Common myeloid progenitor, CD34-positive (primary cell): ENCODE results near the gene PRICKLE1.

Experiments
- CTCF ChIA-PET: fragments of 350-600 bp; sonication (Branson Sonifier 250); formaldehyde crosslinking; loops from one replicate; lab custom pipeline; 2021; ENCODE audit warnings: antibody characterized with exemption; lab: Charles Lee
- POLR2A ChIA-PET: fragments of 350-600 bp; sonication (Branson Sonifier 250); formaldehyde crosslinking; loops from one replicate; lab custom pipeline; 2021; ENCODE audit warnings: antibody characterized with exemption; lab: Charles Lee
- DNase-seq, 3 donors: peaks; one replicate each; pipeline versions ENCODE4 v3.0.0 to v3.0.0-alpha.2; 2013
- H3K27ac ChIP-seq, 2 experiments: 1 replicate in 1 of 2; 2 replicates in 1 of 2; pipeline ENCODE4 v1.7.0; 2013; ENCODE audit warnings: inconsistent platforms in 2 of 2, low read length in 2 of 2, mild to moderate bottlenecking in 2 of 2, low read depth in 1 of 2, moderate library complexity in 1 of 2; ENCODE audit not compliant: severe bottlenecking in 2 of 2, insufficient read depth in 1 of 2, poor library complexity in 1 of 2
- H3K27me3 ChIP-seq, 5 experiments: replicated peaks in 2 of 5; 1 replicate in 3 of 5; 2 replicates in 2 of 5; pipeline versions ENCODE4 v1.6.1 to v1.7.0; 2013; ENCODE audit warnings: low read length in 4 of 5, mild to moderate bottlenecking in 2 of 5, moderate library complexity in 2 of 5, inconsistent platforms in 1 of 5; ENCODE audit not compliant: insufficient read depth in 5 of 5, control insufficient read depth in 4 of 5
- H3K36me3 ChIP-seq, 4 experiments: 1 replicate in 2 of 4; 2 replicates in 2 of 4; pipeline versions ENCODE4 v1.6.1 to v1.7.0; 2013; ENCODE audit warnings: low read length in 3 of 4, control low read depth in 1 of 4, mild to moderate bottlenecking in 1 of 4; ENCODE audit not compliant: control insufficient read depth in 4 of 4, insufficient read depth in 4 of 4
- H3K4me1 ChIP-seq, 4 experiments: 1 replicate in 3 of 4; 2 replicates in 1 of 4; pipeline versions ENCODE4 v1.6.1 to v1.7.1; 2013; ENCODE audit warnings: low read length in 3 of 4, mild to moderate bottlenecking in 3 of 4, control low read depth in 1 of 4, inconsistent platforms in 1 of 4, moderate library complexity in 1 of 4; ENCODE audit not compliant: control insufficient read depth in 4 of 4, insufficient read depth in 4 of 4; ENCODE audit errors: control extremely low read depth in 1 of 4
- H3K4me3 ChIP-seq, 7 experiments: 1 replicate in 4 of 7; 2 replicates in 3 of 7; pipeline versions ENCODE4 v1.5.1 to v1.7.0; 2013; ENCODE audit warnings: mild to moderate bottlenecking in 7 of 7, low read length in 6 of 7, moderate library complexity in 6 of 7, inconsistent platforms in 2 of 7, low read depth in 2 of 7, control low read depth in 1 of 7; ENCODE audit not compliant: insufficient read depth in 4 of 7, control insufficient read depth in 1 of 7; ENCODE audit errors: extremely low read depth in 1 of 7
- H3K9me3 ChIP-seq, 5 experiments: 1 replicate in 4 of 5; 2 replicates in 1 of 5; pipeline versions ENCODE4 v1.6.1 to v1.7.1; 2013; ENCODE audit warnings: low read length in 4 of 5, mild to moderate bottlenecking in 2 of 5, inconsistent platforms in 1 of 5, low read depth in 1 of 5, moderate library complexity in 1 of 5; ENCODE audit not compliant: control insufficient read depth in 4 of 5, insufficient read depth in 2 of 5; ENCODE audit errors: control extremely low read depth in 1 of 5
- WGBS: methylation state at CpG from one replicate; pipeline ENCODE4 v1.1.5; 2013; ENCODE audit not compliant: insufficient coverage; 5-methylcytosine and 5-hydroxymethylcytosine counted together

Gene PRICKLE1

GRCh38 chr12:42539696-42540095, 49.9 kb downstream of the PRICKLE1 start:
- H3K4me3 ChIP-seq = no peak overlapping the region
- H3K27ac ChIP-seq = no peak overlapping the region
- no peaks in the 10 kb centered on the region for H3K9me3 ChIP-seq
- H3K4me1 ChIP-seq = no peaks in the 10 kb centered on the region
- H3K36me3 ChIP-seq = no peaks in the 10 kb centered on the region
- no CpG with 5 or more reads among the region's 1 CpG for WGBS
- POLR2A ChIA-PET = no interaction called here
- no peak for DNase-seq
- H3K27me3 ChIP-seq = no peaks in the 10 kb centered on the region
- CTCF ChIA-PET = no interaction called here

- ChIA-PET CTCF (interaction anchor here (1.2 kb wide), 1 partner anchor 31 kb away, joined by 3 read pairs; no protein-coding TSS in a partner anchor), POLR2A (no interaction called here)
- Histone ChIP-seq H3K27me3 (no peaks in the 10 kb centered on the region), H3K27ac (no peak overlapping the region), H3K4me3 (no peak overlapping the region), H3K9me3 (no peaks in the 10 kb centered on the region), H3K36me3 (no peaks in the 10 kb centered on the region), H3K4me1 (no peaks in the 10 kb centered on the region)
- WGBS = 56% methylated on average over 2 of the region's 3 CpGs
- no peak for DNase-seq
Measured at GRCh38 chr12:42538203-42538602, 51.3 kb downstream of the PRICKLE1 start.

- Histone ChIP-seq H3K36me3 (no peaks in the 10 kb centered on the region), H3K9me3 (no peaks in the 10 kb centered on the region), H3K4me1 (no peaks in the 10 kb centered on the region), H3K27ac (no peak overlapping the region), H3K4me3 (no peak overlapping the region), H3K27me3 (no peaks in the 10 kb centered on the region)
- POLR2A ChIA-PET = interaction anchor here (0.6 kb wide), 1 partner anchor 1187 kb away, joined by 3 read pairs; no protein-coding TSS in a partner anchor
- CTCF ChIA-PET = interaction anchor here (1.6 kb wide), 1 partner anchor 52 kb away, joined by 5 read pairs; no protein-coding TSS in a partner anchor
- DNase-seq = no peak
- WGBS = 100% methylated on average over 3 of the region's 4 CpGs
Measured at GRCh38 chr12:42534184-42534838, 55.2 kb downstream of the PRICKLE1 start.

DNA sequence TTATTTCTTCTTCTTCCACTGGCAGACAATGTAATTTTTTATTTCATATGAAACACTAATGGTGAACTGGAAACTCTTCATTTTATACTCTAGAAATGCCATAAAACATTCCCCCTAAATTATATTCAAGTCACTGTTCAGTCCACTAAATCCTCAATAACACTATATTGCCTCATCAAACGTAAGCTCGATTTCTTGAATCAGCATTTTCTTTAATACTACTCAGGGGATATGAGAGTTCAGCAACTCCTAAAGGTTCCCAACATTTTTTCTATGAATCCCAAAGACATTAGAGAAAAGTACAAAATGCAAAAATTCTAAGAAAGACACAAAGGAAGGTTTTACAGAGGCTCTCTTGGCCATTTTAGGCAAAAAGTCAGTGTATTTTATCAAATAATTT, 59.3 kb downstream of the PRICKLE1 start:
- CTCF ChIA-PET = no interaction called here
- H3K4me1 ChIP-seq = no peaks in the 10 kb centered on the region
- no peaks in the 10 kb centered on the region for H3K36me3 ChIP-seq
- DNase-seq = no peak
- H3K9me3 ChIP-seq = no peaks in the 10 kb centered on the region
- H3K27ac ChIP-seq = no peak overlapping the region
- POLR2A ChIA-PET = no interaction called here
- 100% methylated on average over 2 of the region's 2 CpGs for WGBS
- no peaks in the 10 kb centered on the region for H3K27me3 ChIP-seq
- H3K4me3 ChIP-seq = no peak overlapping the region

- H3K36me3 ChIP-seq = no peaks in the 10 kb centered on the region
- ChIA-PET POLR2A (no interaction called here), CTCF (no interaction called here)
- no peak for DNase-seq
- H3K27ac ChIP-seq = no peak overlapping the region
- WGBS = 100% methylated on average over 1 of the region's 1 CpG
- H3K27me3 ChIP-seq = no peaks in the 10 kb centered on the region
- H3K4me1 ChIP-seq = no peaks in the 10 kb centered on the region
- no peaks in the 10 kb centered on the region for H3K9me3 ChIP-seq
- H3K4me3 ChIP-seq = no peak overlapping the region
Measured at GRCh38 chr12:42525444-42525843, 64.1 kb downstream of the PRICKLE1 start.

DNA sequence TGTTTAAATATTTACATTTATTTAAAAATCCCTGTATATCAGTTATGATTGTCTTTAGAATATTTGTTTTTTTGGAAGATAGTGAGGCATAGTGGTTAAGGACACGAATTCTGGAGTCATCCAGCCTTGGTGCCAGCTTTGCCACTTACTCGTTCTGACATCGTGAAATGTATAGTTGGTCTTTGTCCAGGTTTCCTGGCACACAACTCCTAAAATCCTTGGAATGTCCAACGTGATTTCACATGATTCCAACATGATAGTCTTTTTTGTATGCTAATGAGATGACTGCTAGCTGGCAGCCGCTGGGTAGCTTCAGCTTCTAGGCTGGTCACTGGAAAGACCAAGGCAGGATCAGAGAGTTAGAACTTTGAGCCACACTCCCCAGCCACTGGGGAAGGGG, 64.8 kb downstream of the PRICKLE1 start:
- CTCF ChIA-PET = no interaction called here
- H3K9me3 ChIP-seq = no peaks in the 10 kb centered on the region
- no peaks in the 10 kb centered on the region for H3K36me3 ChIP-seq
- no peaks in the 10 kb centered on the region for H3K4me1 ChIP-seq
- H3K27ac ChIP-seq = no peak overlapping the region
- POLR2A ChIA-PET = no interaction called here
- no peaks in the 10 kb centered on the region for H3K27me3 ChIP-seq
- H3K4me3 ChIP-seq = no peak overlapping the region
- DNase-seq = no peak
- WGBS = 94% methylated on average over 5 of the region's 5 CpGs

- H3K27ac ChIP-seq = no peak overlapping the region
- H3K27me3 ChIP-seq = peaks cover 0 to under 1% (median 0%) of the 10 kb centered on the region in 5 experiments
- ChIA-PET POLR2A (no interaction called here), CTCF (no interaction called here)
- peaks cover 0 to 4% (median 0%) of the 10 kb centered on the region in 5 experiments for H3K9me3 ChIP-seq
- no CpG with 5 or more reads among the region's 2 CpGs for WGBS
- no peaks in the 10 kb centered on the region for H3K4me1 ChIP-seq
- DNase-seq = no peak
- no peak overlapping the region for H3K4me3 ChIP-seq
- no peaks in the 10 kb centered on the region for H3K36me3 ChIP-seq
Measured at GRCh38 chr12:42516573-42516972, 73.0 kb downstream of the PRICKLE1 start.
